Measurements from ENCODE around the gene NAIP.
"Not testable (repeated sequence)": the region's sequence is repeated elsewhere in the genome, so short reads cannot be mapped to it uniquely, and the experiment has no call there.

NAIP gene

DNA sequence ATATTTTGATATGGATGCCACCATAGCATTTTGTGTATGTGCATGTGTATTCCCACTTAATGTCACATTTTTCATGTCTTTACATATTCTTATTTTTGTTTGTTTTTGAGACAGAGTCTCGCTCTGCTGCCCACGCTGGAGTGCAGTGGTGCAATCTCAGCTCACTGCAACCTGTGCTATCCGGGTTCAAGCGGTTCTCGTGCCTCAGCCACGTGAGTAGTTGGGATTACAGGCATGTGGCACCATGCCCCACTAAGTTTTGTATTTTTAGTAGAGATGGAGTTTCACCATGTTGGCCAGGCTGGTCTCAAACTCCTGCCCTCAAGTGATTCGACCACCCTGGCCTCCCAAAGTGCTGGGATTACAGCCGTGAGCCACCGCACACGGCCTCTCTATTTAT lies 72.1 kb downstream of the NAIP start:
- DNase-seq; in situ Hi-C loops (cut with HindIII; ENCODE audit: low pct_ligation_motif_present, low pct_unique_long_range_greater_than_20kb, low sequenced_read_pairs): not testable (repeated sequence)

DNA sequence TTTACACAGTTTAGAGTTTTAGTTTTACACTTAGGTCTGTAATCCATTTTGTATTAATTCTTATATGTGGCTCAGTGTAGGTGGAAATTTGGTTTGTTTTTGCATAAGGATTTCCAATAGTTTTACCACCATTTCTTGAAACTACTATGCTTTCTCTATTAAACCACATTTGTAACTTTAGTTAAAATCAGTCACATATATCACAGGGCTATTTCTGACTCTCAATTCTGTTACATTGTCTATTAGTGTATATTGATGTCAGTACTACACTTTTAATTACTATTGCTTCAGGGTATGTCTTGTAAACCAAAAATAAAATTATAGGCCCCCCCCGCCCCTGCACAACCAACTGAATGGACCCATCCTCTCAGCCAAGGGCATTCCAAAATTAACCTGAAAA lies 92.6 kb downstream of the NAIP start:
- in situ Hi-C loops (cut with HindIII; ENCODE audit: low pct_ligation_motif_present, low pct_unique_long_range_greater_than_20kb, low sequenced_read_pairs) = not testable (repeated sequence)

DNA sequence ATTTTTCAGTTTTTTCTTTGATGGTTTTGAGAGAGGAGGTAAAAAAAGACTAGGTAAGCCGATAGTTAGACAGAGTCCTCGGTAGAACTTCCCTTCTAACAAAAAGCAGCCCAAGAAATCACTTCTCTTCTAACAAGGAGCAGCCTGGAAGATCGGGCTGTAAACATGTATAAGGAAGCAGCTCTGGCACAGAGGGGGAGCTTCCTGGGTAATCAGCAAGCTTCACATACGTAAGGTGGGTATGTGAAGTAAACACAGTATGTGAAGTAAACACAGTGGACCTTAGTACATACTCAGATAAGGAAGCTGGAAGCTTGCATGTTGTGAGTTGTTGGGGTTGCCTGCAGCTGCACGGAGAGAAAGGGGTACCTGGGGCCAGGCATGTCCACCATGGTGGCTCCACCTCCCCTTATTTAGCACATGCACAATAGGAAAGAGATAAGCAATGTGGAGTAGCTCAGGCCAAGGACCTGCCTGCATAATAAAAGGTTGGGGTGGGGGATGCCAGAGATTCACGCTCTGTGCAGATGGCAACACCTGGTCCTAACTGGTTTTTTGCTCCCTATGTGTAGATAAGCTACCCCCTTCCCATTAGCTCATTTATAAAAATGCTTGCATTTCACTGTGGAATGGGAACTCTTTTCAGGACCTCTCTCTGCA lies 93.3 kb downstream of the NAIP start:
- in situ Hi-C loops (cut with HindIII; ENCODE audit: low pct_ligation_motif_present, low pct_unique_long_range_greater_than_20kb, low sequenced_read_pairs); DNase-seq: not testable (repeated sequence)

More for the DNA sequence above, 92.6 kb downstream of the NAIP start:
- DNase-seq = not testable (repeated sequence)

DNA sequence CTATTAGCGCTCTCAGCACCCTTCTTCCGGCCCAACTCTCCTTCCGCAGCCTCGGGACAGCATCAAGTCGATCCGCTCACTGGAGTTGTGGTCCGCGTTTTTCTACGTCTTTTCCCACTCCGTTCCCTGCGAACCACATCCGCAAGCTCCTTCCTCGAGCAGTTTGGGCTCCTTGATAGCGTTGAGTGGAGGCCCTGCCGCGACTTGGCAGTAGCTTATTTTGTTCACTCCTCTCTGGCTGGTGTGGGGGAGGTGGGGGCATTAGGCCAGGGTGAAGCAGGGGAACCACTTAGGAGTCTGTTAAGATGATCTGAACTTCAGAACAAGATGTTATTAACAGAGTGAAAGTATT lies 100.0 kb downstream of the NAIP start:
- DNase-seq; in situ Hi-C loops (cut with HindIII; ENCODE audit: low pct_ligation_motif_present, low pct_unique_long_range_greater_than_20kb, low sequenced_read_pairs): not testable (repeated sequence)
